Stimulated activated CD8-positive, alpha-beta memory T cell treated with anti-CD3 and anti-CD28 coated beads, Interleukin-2, amount 100 ng/mL, for 48 hours (primary cell): ENCODE results near the gene RGS3.

ENCODE experiments used
- DNase-seq, 2 donors: peaks; one replicate each; pipeline ENCODE4 v3.0.0-alpha.2; 2020; ENCODE audit warnings: low read depth in 2 of 2

The RGS3 gene

DNA sequence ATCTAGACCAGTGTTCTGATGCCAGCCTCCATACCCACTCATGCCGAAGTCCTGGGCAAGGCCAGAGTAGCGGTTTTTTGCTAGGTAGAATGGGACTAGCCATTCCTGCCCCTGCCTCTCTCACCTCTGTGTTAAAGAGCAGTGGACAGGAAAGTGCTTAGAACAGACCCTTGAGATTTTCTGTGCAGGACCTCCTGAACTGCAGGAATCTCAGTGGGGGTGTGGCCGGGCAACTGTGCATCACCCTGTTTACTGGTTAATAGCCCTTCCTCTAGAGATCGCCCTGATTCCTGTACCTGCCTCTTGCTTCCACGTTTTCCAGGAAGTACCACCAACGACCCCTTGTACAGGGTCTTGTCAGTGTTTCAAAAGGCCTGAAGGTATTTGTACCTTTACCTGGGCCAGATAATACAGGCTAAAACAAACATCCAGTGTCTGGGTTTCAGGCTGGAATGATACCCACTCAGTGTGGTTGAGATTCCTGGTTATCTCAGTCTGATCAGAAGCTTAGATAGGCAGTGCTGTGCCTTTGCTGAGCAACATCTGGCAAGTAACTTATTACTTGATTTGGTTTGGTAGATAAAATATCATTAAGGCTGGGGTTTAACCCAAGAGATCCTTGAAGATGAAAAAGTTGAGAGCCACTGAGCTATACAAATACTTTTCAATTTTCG, 65.9 kb downstream of the RGS3 start:
- no peak for DNase-seq

DNA sequence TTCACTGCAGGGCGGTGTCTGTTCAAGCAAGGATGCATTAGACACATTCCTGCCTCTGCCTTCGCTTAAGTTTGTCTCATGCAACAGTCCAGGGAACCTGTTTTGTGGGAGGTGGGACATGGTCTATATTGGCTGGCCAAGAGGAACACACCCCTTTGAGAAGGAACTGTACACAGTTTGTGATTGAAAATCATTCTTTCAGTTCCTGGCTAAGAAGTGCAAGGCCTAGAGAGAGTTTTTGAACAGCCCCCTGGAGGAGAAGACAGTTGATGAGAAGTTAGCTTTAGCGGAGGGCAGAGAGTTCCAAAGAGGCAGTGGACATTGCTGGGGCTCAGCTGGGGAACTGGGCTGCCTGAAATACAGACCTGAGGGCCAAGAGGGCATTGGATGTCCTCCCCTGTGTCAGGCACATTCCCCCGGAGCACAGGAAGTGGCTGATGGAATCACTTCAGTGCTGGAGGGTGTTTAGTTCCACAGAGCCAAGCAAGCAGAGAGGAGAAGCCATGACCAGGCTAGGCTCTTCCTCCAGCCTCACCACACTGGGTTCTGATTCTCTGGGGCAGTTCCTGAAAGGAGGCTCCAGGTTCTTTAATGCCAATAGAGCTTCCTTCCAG, 66.6 kb downstream of the RGS3 start:
- no peak for DNase-seq

DNA sequence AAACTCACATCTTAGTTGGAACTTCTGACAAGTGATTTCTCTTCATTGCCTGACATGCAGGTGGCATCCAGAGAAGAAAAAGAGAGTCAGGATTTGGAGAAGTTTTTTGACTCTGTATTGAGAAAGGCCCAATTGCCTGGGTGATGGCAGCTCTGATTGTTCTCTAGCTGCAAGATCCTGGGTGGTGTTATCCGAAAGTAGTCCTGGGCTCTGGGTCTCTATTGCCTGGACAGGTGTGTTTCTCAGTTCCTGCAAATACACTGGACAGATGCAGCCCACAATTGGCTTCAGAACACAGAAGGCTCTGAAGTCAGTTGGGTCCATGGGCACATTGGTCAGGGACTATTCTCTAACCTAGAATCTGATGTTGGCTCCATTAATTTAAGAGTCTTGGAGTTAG, 67.4 kb downstream of the RGS3 start:
- no peak for DNase-seq

DNA sequence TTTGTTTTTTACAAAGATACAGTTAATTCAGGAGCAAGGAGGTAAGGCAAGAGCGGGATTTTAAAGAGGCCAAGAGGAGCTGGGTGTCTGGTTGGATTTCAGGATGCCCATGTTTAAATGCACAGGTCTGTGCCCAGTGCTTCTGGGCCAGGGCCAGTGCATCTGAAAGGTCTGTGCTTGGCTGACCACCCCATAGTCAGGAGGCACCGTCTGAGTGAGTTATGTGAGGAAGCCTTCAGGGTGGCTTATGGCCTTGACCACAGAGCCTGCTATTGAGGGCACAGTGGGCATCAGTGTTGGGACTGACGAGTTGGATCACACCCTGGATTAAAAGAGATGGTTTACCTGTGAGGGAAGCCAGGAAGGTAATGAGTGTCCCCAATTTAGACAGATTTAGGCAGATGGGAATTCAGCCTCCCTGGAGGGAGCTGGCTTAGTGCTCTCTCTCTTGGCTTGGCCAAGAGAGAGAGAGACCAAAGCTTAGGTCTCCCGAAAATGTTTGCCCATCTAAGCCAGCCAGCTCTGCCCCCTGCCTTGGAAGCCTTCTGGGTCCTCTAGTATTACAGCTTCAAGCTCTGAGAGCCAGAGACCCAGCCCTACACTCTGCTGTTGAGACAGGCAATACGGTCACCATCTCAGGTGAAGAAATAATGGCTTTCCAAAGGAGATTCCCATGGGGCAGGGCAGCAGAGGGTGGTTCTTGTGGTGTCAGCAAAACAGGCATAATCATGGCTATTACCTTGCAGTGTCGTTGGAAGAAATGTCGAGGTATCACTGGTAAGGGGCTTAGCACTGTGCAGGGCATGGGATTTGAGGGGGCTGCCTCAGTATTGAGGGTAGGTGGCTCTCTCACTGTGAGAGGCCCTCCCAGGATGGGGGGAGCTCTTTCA, 68.6 kb downstream of the RGS3 start:
- no peak for DNase-seq

DNA sequence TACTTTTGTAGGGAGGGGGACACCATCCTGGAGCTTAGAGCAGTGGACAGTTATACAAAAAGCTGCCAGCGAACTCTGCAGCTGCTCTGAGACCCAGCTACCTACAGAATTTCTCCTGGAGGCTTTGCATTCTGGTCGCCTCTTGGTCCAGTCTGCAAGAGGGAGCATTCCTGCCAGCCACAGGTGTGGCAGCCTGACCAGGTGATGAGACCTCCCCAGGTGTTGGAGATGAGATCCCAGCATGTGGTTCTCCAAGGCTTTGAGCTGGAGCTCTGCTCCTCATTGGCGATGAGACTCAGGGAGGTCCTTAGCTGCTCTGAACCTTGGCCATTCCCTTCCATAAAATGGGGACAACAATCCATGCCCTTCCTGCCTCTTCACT, 69.3 kb downstream of the RGS3 start:
- no peak for DNase-seq

DNA sequence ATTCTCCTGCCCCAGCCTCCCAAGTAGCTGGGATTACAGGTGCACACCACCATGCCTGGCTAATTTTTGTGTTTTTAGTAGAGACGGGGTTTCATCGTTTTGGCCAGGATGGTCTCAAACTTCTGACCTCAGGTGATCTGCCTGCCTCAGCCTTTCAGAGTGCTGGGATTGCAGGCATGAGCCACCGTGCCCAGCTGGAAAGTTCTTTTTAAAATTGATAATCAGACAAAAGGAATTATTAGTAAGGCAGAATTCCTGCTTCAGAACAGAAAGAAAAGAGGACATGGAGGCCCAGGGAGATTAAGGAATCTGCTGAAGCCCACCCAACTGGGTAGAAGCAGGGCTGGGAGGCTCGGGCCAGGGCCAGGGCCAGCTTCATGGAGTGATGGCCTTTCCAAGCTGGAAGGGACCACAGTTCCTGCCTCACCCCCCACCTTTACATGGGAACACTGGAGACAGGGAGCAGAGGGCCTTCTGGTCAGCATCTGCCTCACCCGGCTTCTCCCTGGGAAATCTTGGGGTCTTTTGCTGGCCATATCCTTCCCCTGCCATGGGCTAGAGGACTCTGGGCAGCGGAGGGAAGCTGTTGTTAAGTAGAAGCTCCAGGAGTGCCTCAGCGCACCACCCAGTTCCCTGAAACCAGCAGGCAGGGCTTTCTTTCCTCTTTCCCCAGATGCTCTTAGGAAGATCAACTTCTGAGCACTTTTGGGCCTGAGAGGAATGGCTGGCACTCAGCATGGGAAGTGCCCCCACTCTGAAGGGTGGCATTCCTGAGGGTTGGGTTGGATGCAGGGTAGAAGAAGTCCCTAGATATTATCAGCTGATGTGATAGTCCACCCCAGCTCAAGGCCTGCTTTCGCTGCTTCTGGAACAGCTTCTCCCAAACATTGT, 70.1 kb downstream of the RGS3 start:
- DNase-seq = no peak

DNA sequence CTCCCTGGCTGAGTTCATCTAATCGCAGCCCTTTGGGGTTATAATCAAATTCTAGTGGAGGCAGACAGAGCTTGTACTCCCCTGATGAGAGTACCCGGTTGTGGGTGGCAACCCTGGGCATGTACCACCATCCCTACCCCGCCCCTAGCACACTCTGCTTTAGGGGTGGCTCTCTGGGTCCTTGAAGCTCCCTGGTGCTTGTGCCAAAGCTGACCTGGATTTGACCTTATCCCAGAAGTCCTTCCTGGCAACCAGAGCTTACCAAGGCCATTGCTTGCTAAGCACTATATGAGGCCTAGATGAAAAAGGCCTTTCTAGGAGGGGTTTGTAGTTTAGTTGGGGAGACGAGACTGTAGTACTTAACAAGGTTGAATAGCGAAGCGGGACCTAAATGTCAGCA, 72.2 kb downstream of the RGS3 start:
- DNase-seq = no peak

DNA sequence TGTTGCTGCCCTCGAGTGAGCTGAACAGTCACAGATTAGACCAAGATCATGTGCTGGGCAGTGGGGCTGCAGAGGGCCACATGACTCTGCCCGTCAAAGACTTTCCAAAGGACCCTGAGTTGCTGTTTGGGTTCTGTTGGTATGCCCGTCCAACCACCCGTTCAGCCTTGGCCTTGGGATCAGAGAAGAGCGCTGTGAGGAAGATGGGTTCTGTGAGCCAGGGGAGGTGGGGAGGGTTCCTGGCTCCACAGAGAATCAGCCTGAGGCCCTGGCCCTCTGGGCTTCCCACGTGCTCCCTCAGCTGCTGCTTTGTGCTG, 72.6 kb downstream of the RGS3 start:
- no peak for DNase-seq

DNA sequence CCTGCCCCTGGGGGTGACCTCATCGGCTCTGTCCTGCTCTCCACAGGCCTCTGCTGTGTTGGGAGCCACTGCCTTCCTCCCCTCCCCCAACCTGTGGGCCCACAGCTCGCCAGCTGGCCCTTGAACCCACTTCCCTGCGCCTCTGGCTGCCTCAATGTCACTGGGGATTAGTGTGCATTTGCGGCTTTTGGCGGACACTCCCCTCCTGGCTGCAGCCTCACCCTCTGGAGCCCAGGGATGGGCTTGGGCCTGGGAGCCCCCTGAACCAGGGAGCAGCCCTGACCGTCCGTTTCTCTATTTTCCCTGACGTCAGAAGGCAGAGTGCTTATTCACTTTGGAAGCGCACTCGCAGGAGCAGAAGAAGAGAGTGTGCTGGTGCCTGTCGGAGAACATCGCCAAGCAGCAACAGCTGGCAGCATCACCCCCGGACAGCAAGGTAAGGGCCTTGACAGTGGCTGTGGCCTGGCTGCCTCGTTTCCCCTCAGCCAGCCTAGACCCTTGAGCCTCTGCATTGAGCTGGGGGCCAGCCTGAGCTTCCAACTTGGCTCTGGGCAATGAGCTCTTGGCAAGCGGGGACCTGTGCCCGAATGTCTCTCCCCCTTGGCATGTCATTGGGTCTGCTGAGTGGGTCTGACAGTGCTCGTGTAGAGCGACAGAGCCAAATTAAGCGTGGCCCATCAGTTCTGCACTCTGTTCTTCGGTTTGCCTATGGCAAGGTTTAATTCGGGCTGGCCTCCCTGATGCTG, 73.1 kb downstream of the RGS3 start:
- DNase-seq = no peak

DNA sequence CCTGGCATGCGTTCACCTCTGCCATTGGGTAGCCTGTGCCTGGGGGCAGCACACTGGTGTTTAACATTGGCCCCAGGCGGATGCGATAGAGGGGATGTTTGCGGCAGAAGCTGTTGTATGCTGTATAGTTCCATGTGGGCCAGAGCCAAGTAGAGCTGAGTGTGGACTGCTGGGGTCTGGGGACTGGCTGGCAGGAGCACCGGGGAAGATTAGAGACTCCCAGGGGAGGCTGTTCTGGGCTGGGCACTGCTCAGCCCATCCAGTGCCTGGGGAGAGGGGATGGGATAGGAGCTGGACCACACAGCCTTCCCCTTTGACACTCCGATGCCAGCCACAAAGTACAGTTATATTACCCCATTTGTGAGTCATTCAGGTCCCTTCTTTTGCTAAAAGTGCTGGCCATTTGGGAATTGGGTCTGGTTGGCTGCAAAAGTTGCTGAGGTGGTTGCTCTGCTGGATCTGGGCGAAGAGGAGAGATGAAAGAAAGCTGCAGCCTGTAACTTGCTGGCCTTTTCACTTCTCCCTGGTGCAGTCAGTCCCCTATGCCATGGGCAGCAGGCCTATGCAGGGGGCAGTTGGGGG, 73.8 kb downstream of the RGS3 start:
- no peak for DNase-seq

DNA sequence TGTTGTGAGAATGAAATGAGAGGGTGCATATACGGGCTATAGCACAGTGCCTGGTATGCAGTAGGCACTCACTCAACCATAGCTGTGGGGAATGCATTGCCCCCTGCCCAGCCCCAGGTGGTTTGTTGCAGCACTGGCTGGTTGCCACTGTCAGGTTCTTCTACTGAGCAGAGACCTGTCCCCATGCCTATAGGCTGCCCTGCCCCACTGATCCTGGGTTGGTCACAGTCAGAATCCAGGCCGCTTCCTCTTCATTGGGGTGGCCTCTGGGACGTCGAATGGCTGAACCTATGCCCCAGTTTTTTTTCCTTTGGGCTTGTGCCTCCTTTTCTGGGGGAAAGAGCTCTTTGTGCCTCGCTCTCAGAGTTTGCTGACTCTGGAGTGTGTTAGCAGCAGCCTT, 74.6 kb downstream of the RGS3 start:
- no peak for DNase-seq

DNA sequence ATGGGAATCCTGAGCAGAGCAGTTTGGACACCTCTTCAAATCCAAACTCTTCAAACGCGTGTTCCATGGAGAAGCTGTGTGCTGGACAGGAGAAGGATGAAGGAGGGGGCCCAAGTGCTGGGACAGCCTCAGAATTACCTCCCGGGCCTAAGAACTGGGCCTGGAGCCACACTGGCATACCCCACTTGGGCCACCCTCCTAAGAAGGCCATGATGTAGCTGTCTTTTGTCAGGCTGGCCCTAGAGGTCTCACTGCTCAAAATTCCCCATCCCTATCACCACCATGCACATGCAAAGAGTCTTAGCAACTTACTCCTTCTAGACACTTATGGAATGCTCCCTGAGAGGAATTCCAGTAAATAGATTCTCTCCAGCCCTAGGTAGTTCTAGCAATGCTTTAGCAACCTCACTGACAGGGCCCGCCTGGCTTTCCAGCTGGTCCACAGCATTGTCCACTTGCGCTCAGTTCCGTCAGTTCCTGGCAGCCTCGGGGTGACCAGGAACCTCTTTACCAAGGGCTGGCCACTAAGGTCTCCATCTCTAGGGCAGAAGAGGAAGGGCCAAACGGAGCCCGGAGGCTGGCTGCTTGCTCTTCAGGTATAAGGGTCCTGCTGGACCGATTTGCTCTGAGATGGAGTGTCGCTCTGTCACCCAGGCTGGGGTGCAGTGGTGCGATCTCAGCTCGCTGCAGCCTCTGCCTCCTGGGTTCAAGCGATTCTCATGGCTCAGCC, 75.3 kb downstream of the RGS3 start:
- no peak for DNase-seq

DNA sequence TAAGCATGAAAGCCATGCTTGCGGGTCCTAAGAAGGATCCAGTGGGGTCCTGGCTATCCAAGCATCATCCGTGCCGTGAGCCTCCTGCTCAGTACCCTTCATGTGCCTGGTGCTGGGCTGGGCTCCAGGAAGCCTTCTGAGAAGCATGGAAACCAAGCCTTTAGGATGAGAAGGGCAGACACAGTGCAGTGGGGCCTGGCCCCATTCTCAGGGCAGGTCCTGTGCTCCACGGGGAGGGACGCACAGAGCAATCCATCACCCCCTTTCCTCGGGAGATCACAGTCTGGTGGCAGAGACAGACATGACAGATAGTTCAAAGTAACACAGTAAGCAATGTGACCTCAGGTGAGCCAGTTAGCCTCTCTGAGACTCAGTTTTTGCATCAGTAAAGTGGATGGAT, 76.9 kb downstream of the RGS3 start:
- DNase-seq = no peak

DNA sequence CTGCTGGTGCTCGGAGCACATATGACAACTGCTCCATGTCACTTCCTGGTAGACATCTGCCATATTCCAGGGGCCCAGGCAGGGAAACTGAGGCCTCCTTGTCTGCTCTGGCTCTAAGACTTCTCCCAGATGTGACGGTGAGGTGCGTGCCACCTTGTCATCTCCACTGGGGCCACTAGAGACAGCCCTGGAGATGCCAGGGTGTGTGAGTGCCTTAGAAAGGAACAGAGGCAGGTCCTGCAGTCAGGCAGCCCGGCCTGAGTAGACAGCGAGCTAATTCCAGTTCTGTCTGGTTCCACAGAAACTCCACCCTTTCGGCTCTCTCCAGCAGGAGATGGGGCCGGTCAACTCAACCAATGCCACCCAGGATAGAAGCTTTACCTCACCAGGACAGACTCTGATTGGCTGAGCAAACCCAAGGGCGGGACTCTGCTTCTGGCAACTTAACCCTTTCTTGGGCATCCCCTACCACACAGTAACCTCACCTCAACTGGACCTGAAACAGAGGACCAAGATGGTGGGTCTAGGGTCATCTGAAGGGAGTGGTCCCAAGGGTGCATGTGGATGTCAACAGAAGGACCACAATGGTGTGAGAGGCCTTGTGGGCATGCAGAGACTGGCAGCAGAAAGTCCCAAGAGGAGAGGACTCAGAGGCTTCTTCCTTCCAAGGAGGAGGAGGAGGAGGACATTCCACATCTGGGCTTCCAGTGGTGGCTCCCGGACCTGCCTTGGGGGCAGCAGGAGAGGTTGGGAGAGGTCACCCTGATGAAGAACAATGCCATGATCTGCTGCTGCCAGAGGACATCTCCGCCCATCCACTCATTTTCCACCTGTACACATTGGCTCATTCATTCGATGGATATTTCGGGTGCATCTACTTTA, 77.7 kb downstream of the RGS3 start:
- DNase-seq = no peak

DNA sequence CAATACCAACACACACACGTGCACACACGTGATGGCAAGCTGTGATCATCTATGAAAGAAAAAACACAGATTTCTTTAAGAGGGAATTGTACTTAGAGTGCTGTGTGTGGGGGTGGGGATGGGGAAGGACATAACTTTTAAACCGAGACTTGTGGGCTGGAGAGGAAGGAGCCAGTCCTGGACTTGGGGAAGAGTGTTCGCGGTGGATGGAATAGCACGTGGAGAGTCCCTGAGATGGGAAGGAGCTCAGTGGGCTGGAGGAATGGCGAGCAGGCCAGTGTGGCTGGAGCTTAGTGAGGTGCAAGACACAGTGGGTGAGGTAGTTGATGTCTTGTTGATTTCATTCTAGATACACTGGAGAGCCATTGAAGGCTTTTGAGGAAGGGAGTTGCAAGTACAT, 78.5 kb downstream of the RGS3 start:
- no peak for DNase-seq

DNA sequence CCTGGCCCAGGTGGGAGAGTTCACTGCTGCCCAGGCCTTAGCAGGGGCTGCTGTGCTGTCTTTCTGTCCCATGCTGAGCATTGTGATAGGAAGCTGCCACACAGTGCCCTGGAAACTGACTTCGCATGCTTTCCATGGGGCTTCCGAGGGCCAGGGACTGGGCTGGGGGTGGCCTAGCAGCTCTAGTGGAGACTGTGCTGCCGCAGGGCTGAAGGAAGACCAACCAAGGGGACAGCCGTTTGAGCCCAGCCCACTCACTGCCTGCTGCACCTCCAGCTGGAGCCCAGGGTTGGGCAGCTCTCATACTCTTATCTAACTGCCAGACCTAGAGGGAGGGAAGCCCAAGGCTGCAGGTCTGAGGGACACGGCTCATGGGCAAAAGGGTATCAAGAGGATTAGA, 79.2 kb downstream of the RGS3 start:
- no peak for DNase-seq

DNA sequence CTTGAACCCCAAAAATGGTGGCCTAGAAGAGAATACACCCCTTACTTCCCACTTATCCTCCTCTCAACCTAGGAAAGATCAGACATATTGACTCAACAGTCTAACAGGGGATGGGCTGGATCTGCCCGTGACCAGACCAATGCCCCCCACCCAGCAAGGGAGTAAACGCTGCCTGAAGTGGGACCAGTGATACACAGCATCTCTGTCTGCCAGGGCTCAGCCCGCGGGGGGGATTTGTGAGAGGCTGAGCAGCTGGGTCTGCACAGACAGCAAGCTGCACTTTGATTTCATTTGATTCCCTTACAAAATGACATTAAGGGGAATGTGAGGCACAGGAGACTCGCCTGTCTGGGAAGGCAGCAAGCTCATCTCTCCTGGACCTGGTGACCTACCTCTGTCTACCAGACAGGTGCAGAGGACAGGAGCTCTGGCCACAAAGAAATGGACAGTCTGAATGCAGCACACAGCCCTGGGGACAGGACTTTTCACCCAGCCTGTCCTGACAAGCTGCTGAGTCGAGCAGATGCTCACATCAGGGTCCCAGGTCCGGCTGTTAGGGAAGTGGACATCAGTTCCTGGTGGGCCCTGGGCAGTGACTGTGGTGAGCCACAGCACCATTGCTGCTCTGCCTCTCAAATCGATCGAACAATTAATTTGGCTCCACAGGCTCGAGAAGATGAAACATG, 79.9 kb downstream of the RGS3 start:
- DNase-seq = no peak

DNA sequence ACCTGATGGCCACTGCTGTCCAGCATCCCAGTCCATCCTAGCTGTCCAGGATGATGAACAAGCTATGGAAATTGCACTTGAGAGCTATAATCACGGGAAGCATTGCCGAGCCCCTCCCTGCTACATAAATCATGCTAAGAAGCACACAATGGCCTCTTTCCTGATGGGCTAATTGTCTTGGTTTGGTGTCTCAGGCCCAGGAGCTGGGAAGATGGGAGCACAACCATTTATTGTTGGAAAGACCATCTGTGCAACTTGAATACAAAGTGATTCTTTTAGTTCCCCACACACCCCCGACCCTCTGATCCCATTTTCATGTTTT, 80.4 kb downstream of the RGS3 start:
- no peak for DNase-seq

DNA sequence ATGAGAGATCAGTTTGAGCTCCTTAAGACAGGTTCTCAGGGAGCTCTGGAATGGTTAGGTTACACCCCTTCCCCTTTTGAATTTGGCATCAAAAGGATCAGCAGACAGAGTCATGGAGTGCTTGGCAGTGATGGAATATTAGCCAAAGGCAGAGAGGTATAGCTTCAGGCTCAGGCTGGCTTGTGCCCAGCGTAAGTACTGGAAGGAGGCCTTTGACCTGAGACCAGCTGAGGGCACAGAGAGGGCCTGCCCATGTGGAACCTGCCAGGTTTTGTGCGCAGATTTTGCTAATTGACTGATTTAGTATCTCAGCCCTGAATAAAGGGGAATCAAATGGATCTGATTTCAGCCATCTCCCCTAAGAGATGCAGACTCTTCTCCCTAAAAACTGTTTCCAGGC, 81.5 kb downstream of the RGS3 start:
- no peak for DNase-seq
